Measurements from ENCODE around the gene NDUFS2. TPM values are rescaled to one million over a fixed set of nuclear protein-coding genes. Genes with fewer than 3 reads are reported as not detected.

NDUFS2 gene
- total and polyA plus RNA-seq, 11 donors: 157 to 460 (median 289) TPM

- intact Hi-C loops (cut with DNase I): no loop called here
- Histone ChIP-seq H3K4me3 (no peak overlapping the region), H3K4me1 (peaks cover 0 to 50% (median 40%) of the 10 kb centered on the region in 12 donors), H3K27me3 (no peaks in the 10 kb centered on the region), H3K36me3 (peaks cover 0 to 47% (median 35%) of the 10 kb centered on the region in 9 donors), H3K9me3 (no peaks in the 10 kb centered on the region), H3K27ac (no peak overlapping the region)
- 92 to 95% (median 93%) methylated on average over 5 of the region's 5 CpGs for WGBS, 4 donors
- no peak for ATAC-seq
- no peak for DNase-seq
- no peak for TF ChIP-seq CTCF (IDR thresholded peaks at IDR 0.05)
- TF ChIP-seq POLR2A (IDR thresholded peaks at IDR 0.05): no peak
Observed at GRCh38 chr1:161163793-161164192, 38.4 kb upstream of the NDUFS2 start.

GRCh38 chr1:161164901-161165610, 37.1 kb upstream of the NDUFS2 start:
- intact Hi-C loops (cut with DNase I): no loop called here
- Histone ChIP-seq H3K27ac (peak overlapping the region; percentile 75 to 92 (median 84)), H3K27me3 (no peaks in the 10 kb centered on the region), H3K4me3 (peak overlapping the region in 11 of 12 donors; percentile 59 to 92 (median 78)), H3K4me1 (peaks cover 0 to 44% (median 35%) of the 10 kb centered on the region in 12 donors), H3K36me3 (peaks cover 0 to 59% (median 46%) of the 10 kb centered on the region in 9 donors), H3K9me3 (no peaks in the 10 kb centered on the region)
- WGBS, 4 donors: 56 to 63% (median 58%) methylated on average over 14 of the region's 14 CpGs
- DNase-seq (no peak), ATAC-seq (no peak)
- TF ChIP-seq CTCF (IDR thresholded peaks at IDR 0.05): no peak
- no peak for TF ChIP-seq POLR2A (IDR thresholded peaks at IDR 0.05)

GRCh38 chr1:161165742-161166668, 36.2 kb upstream of the NDUFS2 start, which contains the start of gene PPOX:
Gene PPOX (plus strand): TSS chr1:161166426. CDS start chr1:161166848, 422 bp downstream.
- ATAC-seq: peak; percentile 96 to 97 (median 96)
- TF ChIP-seq CTCF (IDR thresholded peaks at IDR 0.05) (peak in 10 of 12 donors; percentile 16 to 57 (median 40)), POLR2A (IDR thresholded peaks at IDR 0.05) (peak; percentile 42 to 67)
- Histone ChIP-seq H3K4me3 (peak within 1 kb of the TSS; percentile 59 to 92 (median 77)), H3K27ac (peak within 1 kb of the TSS; percentile 75 to 92 (median 84)), H3K9me3 (no peaks in the 10 kb centered on the region), H3K4me1 (peaks cover 0 to 35% (median 26%) of the 10 kb centered on the region in 12 donors), H3K27me3 (no peaks in the 10 kb centered on the region), H3K36me3 (peaks cover 0 to 64% (median 53%) of the 10 kb centered on the region in 9 donors)
- intact Hi-C loops (cut with DNase I): no loop called here
- WGBS, 4 donors: 0 to 1% (median 0%) methylated on average over 39 to 54 of the region's 54 CpGs
- DNase-seq: peak; percentile 96 to 98 (median 97)
